HCT116 (cell line): ENCODE data around the gene DDX20. TPM values are rescaled to one million over a fixed set of nuclear protein-coding genes. Genes with fewer than 3 reads are reported as not detected.

Source experiments
- ATAC-seq: fragments of 200-7000 bp; cut with Tn5 transposase; 2 replicates; pipeline ENCODE4 v1.9.1; 2020; ENCODE audit warnings: mild to moderate bottlenecking, moderate library complexity
- BruUV-seq: library from RNA; stranded (reverse); fragments of 400-500 nt; replicated peaks from 2 replicates; lab custom pipeline; 2021; lab: Mats Ljungman, UMichigan
- CTCF ChIA-PET: fragments of 300-600 bp; sonication (Branson Sonifier 250); formaldehyde crosslinking; loops from one replicate; lab custom pipeline; 2021; ENCODE audit warnings: antibody characterized with exemption; lab: Charles Lee
- POLR2A ChIA-PET: fragments of 300-600, 350-600 bp; sonication (Branson Sonifier 250); formaldehyde crosslinking; loops from one replicate; lab custom pipeline; 2021; ENCODE audit warnings: antibody characterized with exemption; lab: Charles Lee
- RAD21 ChIA-PET, 2 experiments: fragments of 300-600 bp; sonication (Branson Sonifier 250); formaldehyde crosslinking; loops; one replicate each; lab custom pipeline; 2023; ENCODE audit warnings: low total read pairs in 2 of 2; ENCODE audit not compliant: uncharacterized antibody in 2 of 2, unreplicated experiment in 2 of 2, low non-redundant PET in 1 of 2; lab: Charles Lee
- DNase-seq: peaks from one replicate; pipeline ENCODE4 v3.0.0-alpha.2; 2010; ENCODE audit warnings: low read depth, low spot score
- H2AFZ ChIP-seq: fragments of 200-600 bp; shearing (Covaris generic), sonication (generic); 2 replicates; pipeline ENCODE4 v1.6.1; 2017; ENCODE audit warnings: low read depth, mixed run types, mixed read lengths, antibody characterized with exemption, low read length; ENCODE audit not compliant: poor library complexity, severe bottlenecking
- H3K27ac ChIP-seq: 2 replicates; pipeline ENCODE4 v1.5.1; 2012; ENCODE audit warnings: low read depth, low read length
- H3K27me3 ChIP-seq: fragments of 200-600 bp; sonication (generic); 2 replicates; pipeline ENCODE4 v1.6.1; 2016; ENCODE audit warnings: mixed run types, low read length, mixed read lengths; ENCODE audit not compliant: insufficient read depth
- H3K36me3 ChIP-seq, 2 experiments: fragments of 200-500 bp in 1 of 2; fragments of 200-600 bp in 1 of 2; sonication (Bioruptor generic) in 1 of 2; sonication (generic) in 1 of 2; 2 replicates each; pipeline versions ENCODE4 v1.5.1 to v1.6.1; 2014 to 2016; ENCODE audit warnings: low read length in 2 of 2, inconsistent platforms in 1 of 2, mixed read lengths in 1 of 2, mixed run types in 1 of 2; ENCODE audit not compliant: insufficient read depth in 2 of 2, control insufficient read depth in 1 of 2
- H3K4me1 ChIP-seq, 2 experiments: fragments of 200-600 bp in 1 of 2; sonication (generic) in 1 of 2; 2 replicates each; pipeline versions ENCODE4 v1.5.1 to v1.6.1; 2012 to 2017; ENCODE audit warnings: low read length in 2 of 2, inconsistent platforms in 1 of 2, mild to moderate bottlenecking in 1 of 2, mixed read lengths in 1 of 2, mixed run types in 1 of 2, moderate library complexity in 1 of 2; ENCODE audit not compliant: insufficient read depth in 2 of 2, control insufficient read depth in 1 of 2
- H3K4me2 ChIP-seq: fragments of 200-600 bp; sonication (generic); 2 replicates; pipeline ENCODE4 v1.6.1; 2017; ENCODE audit warnings: mixed run types, low read length, mixed read lengths
- H3K4me3 ChIP-seq, 2 experiments: fragments of 200-600 bp in 1 of 2; sonication (generic) in 1 of 2; replicated peaks in 1 of 2; 2 replicates each; pipeline ENCODE4 v1.5.1; 2011 to 2016; ENCODE audit warnings: low read length in 2 of 2, control low read depth in 1 of 2, low read depth in 1 of 2, mild to moderate bottlenecking in 1 of 2, mixed read lengths in 1 of 2, mixed run types in 1 of 2
- H3K79me2 ChIP-seq: fragments of 200-600 bp; sonication (generic); 2 replicates; pipeline ENCODE4 v1.6.1; 2017; ENCODE audit warnings: mild to moderate bottlenecking, mixed run types, low read length, moderate library complexity, mixed read lengths; ENCODE audit not compliant: insufficient read depth
- H3K9ac ChIP-seq: fragments of 200-600 bp; sonication (generic); 2 replicates; pipeline ENCODE4 v1.6.1; 2016; ENCODE audit warnings: low read length, mixed read lengths
- H3K9me2 ChIP-seq: fragments of 200-600 bp; sonication (generic), shearing (Covaris generic); 2 replicates; pipeline ENCODE4 v1.6.1; 2017; ENCODE audit warnings: mixed run types, mild to moderate bottlenecking, moderate library complexity; ENCODE audit not compliant: insufficient read depth
- H3K9me3 ChIP-seq, 2 experiments: fragments of 200-500 bp in 1 of 2; fragments of 200-600 bp in 1 of 2; sonication (Bioruptor generic) in 1 of 2; sonication (generic) in 1 of 2; 2 replicates each; pipeline ENCODE4 v1.6.1; 2014 to 2017; ENCODE audit warnings: low read length in 2 of 2, mixed read lengths in 2 of 2, inconsistent platforms in 1 of 2, low read depth in 1 of 2, mild to moderate bottlenecking in 1 of 2, mixed run types in 1 of 2, moderate library complexity in 1 of 2; ENCODE audit not compliant: control insufficient read depth in 1 of 2, insufficient read depth in 1 of 2
- H4K20me1 ChIP-seq: fragments of 200-600 bp; sonication (generic), shearing (Covaris generic); 2 replicates; pipeline ENCODE4 v1.6.1; 2017; ENCODE audit warnings: mixed run types, mild to moderate bottlenecking, moderate library complexity; ENCODE audit not compliant: insufficient read depth
- CBX3 ChIP-seq: IDR thresholded peaks from 2 replicates; pipeline ENCODE4 v1.6.1; 2012; ENCODE audit warnings: low read depth
- CEBPB ChIP-seq: IDR thresholded peaks from 2 replicates; pipeline ENCODE4 v1.6.1; 2012; ENCODE audit warnings: low read depth
- CTCF ChIP-seq, 3 experiments: fragments of 200-600 bp in 1 of 3; sonication (generic) in 1 of 3; IDR thresholded peaks in 2 of 3; conservative IDR thresholded peaks in 1 of 3; 2 replicates each; pipeline ENCODE4 v1.5.1; 2012 to 2017; ENCODE audit warnings: low read depth in 2 of 3, low read length in 2 of 3, antibody characterized with exemption in 1 of 3, borderline replicate concordance in 1 of 3, control low read depth in 1 of 3, mild to moderate bottlenecking in 1 of 3, mixed read lengths in 1 of 3, mixed run types in 1 of 3, moderate library complexity in 1 of 3; ENCODE audit not compliant: insufficient read depth in 1 of 3
- EGR1 ChIP-seq: IDR thresholded peaks from 2 replicates; pipeline ENCODE4 v1.6.1; 2012; ENCODE audit warnings: low read depth
- EZH2phosphoT487 ChIP-seq: fragments of 200-600 bp; IDR thresholded peaks from 2 replicates; pipeline ENCODE4 v1.6.1; 2018; ENCODE audit warnings: antibody characterized with exemption, borderline replicate concordance
- JUND ChIP-seq: IDR thresholded peaks from 2 replicates; pipeline ENCODE4 v1.6.1; 2012
- POLR2A ChIP-seq: IDR thresholded peaks from 2 replicates; pipeline ENCODE4 v1.7.0; 2011; ENCODE audit warnings: borderline replicate concordance; ENCODE audit not compliant: insufficient read depth, insufficient read length; ENCODE audit errors: extremely low read depth
- POLR2AphosphoS5 ChIP-seq: IDR thresholded peaks from 2 replicates; pipeline ENCODE4 v1.6.1; 2011; ENCODE audit warnings: mild to moderate bottlenecking, low read depth, low read length, moderate library complexity
- SIN3A ChIP-seq: IDR thresholded peaks from 2 replicates; pipeline ENCODE4 v1.6.1; 2012; ENCODE audit warnings: low read depth
- SP1 ChIP-seq: IDR thresholded peaks from 2 replicates; pipeline ENCODE4 v1.6.1; 2012; ENCODE audit warnings: low read depth
- SRF ChIP-seq: IDR thresholded peaks from 2 replicates; pipeline ENCODE4 v1.6.1; 2012; ENCODE audit warnings: low read depth
- YY1 ChIP-seq: IDR thresholded peaks from 2 replicates; pipeline ENCODE4 v1.6.1; 2011; ENCODE audit warnings: low read length, low read depth, moderate library complexity, mild to moderate bottlenecking; ENCODE audit not compliant: insufficient replicate concordance; ENCODE audit errors: extremely low read depth
- ZBTB33 ChIP-seq: IDR thresholded peaks from 2 replicates; pipeline ENCODE4 v1.6.1; 2011; ENCODE audit warnings: mild to moderate bottlenecking, low read length, moderate library complexity; ENCODE audit not compliant: insufficient replicate concordance; ENCODE audit errors: extremely low read depth
- ZFX ChIP-seq: fragments of 450-650 bp; IDR thresholded peaks from 2 replicates; pipeline ENCODE4 v1.6.1; 2017
- ZNF274 ChIP-seq: fragments of 200-500 bp; sonication (Bioruptor generic); IDR thresholded peaks from 2 replicates; pipeline ENCODE4 v1.6.1; 2014; ENCODE audit warnings: mild to moderate bottlenecking, low read depth, low read length, inconsistent platforms
- intact Hi-C: fragments of 100-400 bp; cut with micrococcal nuclease; formaldehyde crosslinking; loops from 2 replicates; pipeline ENCODE4 v1.10.0; 2022
- total RNA-seq: library from RNA; stranded (reverse); gene quantifications from one replicate; pipeline ENCODE4 v1.2.1, GENCODE V29; 2021; ENCODE audit not compliant: unreplicated experiment

The DDX20 gene
- total RNA-seq, 1 experiment from 2014 or later: 14.9 TPM

- Histone ChIP-seq H3K36me3 (no peaks in the 10 kb centered on the region), H3K9me3 (no peaks in the 10 kb centered on the region), H2AFZ (no peak overlapping the region)
- RAD21 ChIA-PET: interaction anchor here (0.9 to 1.4 kb wide), 7 partner anchors 8 to 266 kb away, joined by 3 to 11 read pairs (median 7); partner anchors contain the start of genes DDX20 (in 1 of the 2) and INKA2 (in 1 of the 2)
- TF ChIP-seq POLR2A (no peak), ZFX (no peak), CEBPB (no peak), SRF (no peak), SIN3A (no peak), CTCF (IDR thresholded peaks at IDR 0.05 in 2 of 3, conservative IDR thresholded peaks at IDR 0.05 in 1 of 3; ENCODE audit: borderline replicate concordance in 1 of 3, insufficient read depth in 1 of 3, low read depth in 2 of 3, low read length in 2 of 3) (no peak), YY1 (no peak), ZBTB33 (no peak), ZNF274 (no peak), JUND (no peak), EZH2phosphoT487 (no peak), SP1 (no peak), EGR1 (no peak), CBX3 (no peak), POLR2AphosphoS5 (no peak)
- TF ChIP-seq, all 23 proteins: peak for 0
- intact Hi-C loops: loop anchor here (1.0 kb wide), 1 partner anchor 33 kb away; no protein-coding TSS in a partner anchor
- Histone ChIP-seq H4K20me1 (no peaks in the 10 kb centered on the region), H3K4me3 (no peak overlapping the region), H3K27me3 (peaks cover 4% of the 10 kb centered on the region; the same call in 1 of the 2 replicates), H3K27ac (no peak overlapping the region), H3K4me1 (peaks cover 0 to 8% of the 10 kb centered on the region in 2 experiments; a peak in 2 of 4 replicates), H3K4me2 (no peak overlapping the region), H3K79me2 (no peaks in the 10 kb centered on the region), H3K9ac (no peak overlapping the region), H3K9me2 (no peaks in the 10 kb centered on the region)
- no peak for DNase-seq
- ATAC-seq: no peak
- no TSS peak for BruUV-seq
- ChIA-PET CTCF (interaction anchor here (0.7 to 2.3 kb wide), 14 partner anchors 7 to 267 kb away, joined by 3 to 63 read pairs (median 7); partner anchors contain the start of genes DDX20 and INKA2), POLR2A (interaction anchor here (1.2 to 1.5 kb wide), 4 partner anchors 9 to 266 kb away, joined by 3 to 9 read pairs (median 6); no protein-coding TSS in a partner anchor)
Measured at GRCh38 chr1:111747947-111748346, 7.8 kb upstream of the DDX20 start.
